ENCODE measurements around the gene N4BP2L2.

DNA sequence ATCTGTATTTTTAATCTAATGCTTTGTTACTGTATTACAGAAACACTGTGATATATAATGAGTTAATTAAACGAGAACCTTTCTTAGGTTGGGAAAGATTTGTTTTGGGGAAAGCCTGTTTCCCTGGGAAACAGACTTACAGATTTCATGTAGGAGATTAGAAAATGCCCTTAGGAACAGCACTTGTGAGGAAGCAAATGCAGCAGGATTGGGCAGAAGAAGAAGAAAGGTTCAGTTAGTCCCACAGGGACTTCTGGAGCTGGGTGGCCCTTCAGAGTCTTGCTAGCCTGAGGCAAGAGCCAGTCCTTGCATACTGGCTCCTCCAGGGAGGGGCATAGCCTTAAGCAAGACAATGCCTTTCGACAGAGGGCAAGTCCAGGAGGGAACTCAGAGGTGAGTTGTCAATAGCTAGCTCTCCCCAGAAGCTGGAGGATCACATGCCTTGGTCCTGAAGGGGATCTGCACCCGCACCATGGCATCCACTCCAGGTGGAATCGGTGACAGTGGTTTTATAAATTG, 147.4 kb downstream of the N4BP2L2 start:
- TF ChIP-seq RFX5 (IDR thresholded peaks at IDR 0.05; ENCODE audit: low read depth, low read length) (no peak), CBFB (CRISPR knock-in tag; IDR thresholded peaks at IDR 0.05) (no peak), KAT8 (CRISPR knock-in tag; IDR thresholded peaks at IDR 0.05) (no peak), SNRNP70 (IDR thresholded peaks at IDR 0.05; ENCODE audit: low read depth, low read length) (no peak), RAD21 (CRISPR knock-in tag; IDR thresholded peaks at IDR 0.05) (no peak)
